ENCODE measurements around the gene COBLL1. TPM values are rescaled to one million over a fixed set of nuclear protein-coding genes. Genes with fewer than 3 reads are reported as not detected.

COBLL1 gene
- total RNA-seq, 2 donors from 2014 or later: 6.6 TPM; not detected in 1

DNA sequence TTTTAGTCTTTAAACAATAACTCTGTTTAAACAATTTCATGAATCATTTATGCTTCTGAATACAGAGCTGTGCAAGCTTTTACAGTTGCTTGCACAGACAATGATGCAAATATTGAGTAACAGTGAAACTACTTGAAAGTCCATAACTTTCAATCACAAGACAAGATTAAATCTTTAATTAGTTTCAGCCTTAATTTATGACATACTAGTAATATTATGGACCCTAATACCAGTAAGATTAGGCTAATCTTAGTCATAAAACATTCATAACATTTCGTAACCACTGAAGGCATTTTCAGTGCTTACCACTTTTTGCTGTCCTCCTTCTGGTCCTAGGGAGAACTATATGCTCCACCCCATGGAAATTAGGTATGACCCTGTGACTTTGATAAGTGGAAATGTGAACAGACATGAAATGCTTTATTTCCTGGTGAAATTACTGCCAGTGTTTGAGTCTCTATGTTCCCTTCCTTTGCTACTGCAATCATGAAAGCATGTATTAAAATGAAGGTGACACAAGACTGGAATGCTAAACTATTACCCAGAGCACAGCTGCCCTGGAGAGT lies 1.8 kb upstream of the COBLL1 start:
- no peak overlapping the region for H3K4me3 Mint-ChIP-seq
- peaks cover 32% of the 10 kb centered on the region for H3K27me3 Mint-ChIP-seq

DNA sequence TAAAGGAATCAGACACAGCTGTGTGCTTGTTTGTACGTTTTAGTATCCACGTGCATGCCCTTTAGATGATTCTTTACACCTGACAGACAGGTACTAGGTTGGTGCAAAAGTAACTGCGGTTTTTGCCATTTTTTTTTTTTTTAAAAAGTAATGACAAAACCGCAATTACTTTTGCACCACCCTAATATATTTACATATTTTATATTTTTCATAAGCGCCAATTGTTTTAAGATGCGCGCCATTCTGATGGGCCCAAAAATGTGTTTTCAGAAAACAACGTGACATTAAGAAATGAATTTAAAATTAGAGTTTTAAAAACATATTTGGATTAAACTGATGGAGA lies 972 bp upstream of the COBLL1 start:
- ATAC-seq (no peak), DNase-seq (no peak)
- H3K9me3 ChIP-seq (ENCODE audit: control insufficient read depth, low read length, poor library complexity, severe bottlenecking): peaks cover 2% of the 10 kb centered on the region
- Mint-ChIP-seq H3K4me1 (peaks cover 6% of the 10 kb centered on the region), H3K27me3 (peaks cover 32% of the 10 kb centered on the region), H3K4me3 (peak overlapping the region; percentile 70), H3K36me3 (ENCODE audit: low read depth) (no peaks in the 10 kb centered on the region), H3K27ac (no peak overlapping the region)

More for the DNA sequence above, 1.8 kb upstream of the COBLL1 start:
- H3K9me3 ChIP-seq (ENCODE audit: control insufficient read depth, low read length, poor library complexity, severe bottlenecking): peaks cover 2% of the 10 kb centered on the region
- no peaks in the 10 kb centered on the region for H3K36me3 Mint-ChIP-seq (ENCODE audit: low read depth)
- ATAC-seq (no peak), DNase-seq (no peak)
- H3K4me1 Mint-ChIP-seq: peaks cover 6% of the 10 kb centered on the region
- no peak overlapping the region for H3K27ac Mint-ChIP-seq

DNA sequence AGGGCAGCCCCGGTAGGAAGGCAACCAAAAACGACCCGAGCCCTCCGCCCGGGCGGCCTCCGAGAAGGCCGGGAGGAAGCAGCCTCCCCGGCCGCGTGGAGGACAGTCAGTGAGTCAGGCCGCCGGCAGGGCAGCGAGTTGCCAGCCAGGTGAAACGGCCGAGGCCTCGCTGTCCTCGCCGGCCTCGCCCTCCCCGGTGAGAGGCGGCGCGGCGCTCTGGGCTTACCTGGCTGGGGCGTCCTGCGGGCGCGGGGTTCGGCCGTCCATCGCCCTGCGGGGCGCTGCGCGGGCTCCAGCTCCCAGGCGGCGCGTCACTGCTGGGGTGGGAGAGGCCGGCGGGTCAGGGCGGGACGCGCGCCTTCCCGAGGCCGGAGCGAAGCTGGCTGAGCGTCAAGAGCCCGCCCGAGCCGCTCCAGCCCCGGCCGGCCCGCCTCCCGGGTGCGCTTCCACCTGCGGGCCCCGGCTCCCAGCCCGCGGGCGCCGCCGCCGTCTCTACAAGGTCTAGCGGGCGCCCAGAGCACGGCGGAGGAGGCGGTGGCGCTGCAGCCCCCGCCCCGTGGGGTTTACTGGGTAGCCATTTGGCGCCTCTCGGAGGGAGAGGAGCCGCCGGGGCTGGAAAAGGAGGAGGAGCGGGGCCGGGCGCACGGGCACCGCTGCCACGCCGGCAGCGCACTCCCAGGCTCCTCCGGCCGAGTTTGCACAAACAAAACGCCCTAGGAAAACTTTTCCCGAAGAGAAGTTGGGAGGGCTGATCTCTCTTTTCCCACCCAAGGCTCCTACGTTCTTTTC lies 499 bp downstream of the COBLL1 start:
- peak; percentile 71 for ATAC-seq
- Mint-ChIP-seq H3K4me1 (peaks cover 6% of the 10 kb centered on the region), H3K36me3 (ENCODE audit: low read depth) (no peaks in the 10 kb centered on the region), H3K4me3 (peak overlapping the region; percentile 76), H3K27me3 (peaks cover 38% of the 10 kb centered on the region), H3K27ac (no peak overlapping the region)
- no peak for DNase-seq
- H3K9me3 ChIP-seq (ENCODE audit: control insufficient read depth, low read length, poor library complexity, severe bottlenecking): peaks cover 2% of the 10 kb centered on the region

DNA sequence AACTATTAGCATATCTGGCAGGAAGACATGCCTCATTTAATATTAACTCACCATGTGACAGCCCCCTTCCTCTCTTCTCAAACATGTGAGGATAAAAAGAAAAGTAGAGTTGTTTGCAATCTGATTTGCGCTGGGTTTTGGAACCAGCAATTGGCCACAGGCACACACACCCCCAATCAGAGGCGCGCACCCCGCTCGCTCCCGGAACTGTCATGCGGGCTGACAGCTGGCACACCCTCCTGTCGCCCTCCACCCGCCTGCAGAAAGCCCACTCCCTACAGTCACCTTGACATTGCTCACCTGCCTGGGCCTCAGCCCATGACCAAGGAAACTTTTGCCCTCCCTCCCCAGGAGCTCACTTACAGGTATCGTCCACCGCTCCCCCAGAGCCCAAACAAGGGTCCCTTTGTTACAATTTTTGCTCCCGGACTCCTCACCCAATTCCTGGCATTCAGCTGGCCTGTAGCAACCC lies 1.1 kb downstream of the COBLL1 start:
- Mint-ChIP-seq H3K4me3 (peak overlapping the region; percentile 76), H3K4me1 (peaks cover 6% of the 10 kb centered on the region), H3K27me3 (peaks cover 38% of the 10 kb centered on the region), H3K27ac (no peak overlapping the region), H3K36me3 (ENCODE audit: low read depth) (no peaks in the 10 kb centered on the region)
- peak; percentile 28 for ATAC-seq
- DNase-seq: no peak
- H3K9me3 ChIP-seq (ENCODE audit: control insufficient read depth, low read length, poor library complexity, severe bottlenecking): peaks cover 2% of the 10 kb centered on the region

DNA sequence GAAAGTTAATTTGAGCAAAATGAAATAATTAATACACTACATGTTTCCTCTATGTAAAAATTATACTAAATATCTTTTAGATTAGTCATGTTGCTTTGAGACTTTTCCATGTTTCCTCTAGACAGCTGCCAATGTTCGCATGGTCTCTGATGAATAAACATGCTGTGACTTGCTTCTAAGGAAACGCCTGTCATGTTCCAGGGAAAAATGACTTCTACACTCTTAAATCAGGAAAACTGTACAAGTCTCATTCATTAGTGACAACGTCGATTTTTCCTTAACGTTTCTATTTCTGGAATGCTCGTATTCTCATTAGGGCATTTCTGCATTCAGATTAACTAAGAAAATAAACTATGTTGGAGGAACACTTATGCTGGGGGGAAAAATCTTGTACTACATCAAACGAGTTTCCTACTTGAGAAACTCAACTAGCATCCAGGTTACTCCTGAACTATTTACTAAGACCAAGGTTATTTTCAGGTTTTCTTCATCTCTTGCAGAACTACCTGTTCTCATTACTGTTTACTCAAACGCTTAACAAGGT lies 1.6 kb downstream of the COBLL1 start:
- Mint-ChIP-seq H3K36me3 (ENCODE audit: low read depth) (no peaks in the 10 kb centered on the region), H3K27ac (no peak overlapping the region), H3K4me1 (peaks cover 6% of the 10 kb centered on the region), H3K27me3 (peaks cover 37% of the 10 kb centered on the region), H3K4me3 (peak overlapping the region; percentile 76)
- peaks cover 2% of the 10 kb centered on the region for H3K9me3 ChIP-seq (ENCODE audit: control insufficient read depth, low read length, poor library complexity, severe bottlenecking)
- ATAC-seq: no peak
- no peak for DNase-seq

DNA sequence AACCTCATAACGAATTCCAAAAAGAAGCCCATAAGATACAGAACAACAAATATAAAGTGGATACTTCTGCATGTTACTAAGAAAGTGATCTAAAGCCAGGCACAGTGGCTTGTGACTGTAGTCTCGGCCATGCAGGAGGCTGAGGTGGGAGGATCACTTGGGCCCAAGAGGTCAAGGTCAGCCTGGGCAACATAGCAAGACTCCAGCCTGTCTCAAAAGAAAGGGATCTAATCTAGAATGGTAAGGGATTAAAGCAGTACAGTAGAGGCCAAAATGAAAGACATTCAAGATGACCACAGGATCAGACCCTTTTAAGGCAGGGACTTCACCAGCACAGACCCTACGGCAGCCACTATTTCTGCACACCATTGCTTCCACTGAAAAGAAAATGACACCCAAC lies 3.8 kb downstream of the COBLL1 start:
- no peak overlapping the region for H3K27ac Mint-ChIP-seq
- peaks cover 26% of the 10 kb centered on the region for H3K27me3 Mint-ChIP-seq
- no peak for ATAC-seq

DNA sequence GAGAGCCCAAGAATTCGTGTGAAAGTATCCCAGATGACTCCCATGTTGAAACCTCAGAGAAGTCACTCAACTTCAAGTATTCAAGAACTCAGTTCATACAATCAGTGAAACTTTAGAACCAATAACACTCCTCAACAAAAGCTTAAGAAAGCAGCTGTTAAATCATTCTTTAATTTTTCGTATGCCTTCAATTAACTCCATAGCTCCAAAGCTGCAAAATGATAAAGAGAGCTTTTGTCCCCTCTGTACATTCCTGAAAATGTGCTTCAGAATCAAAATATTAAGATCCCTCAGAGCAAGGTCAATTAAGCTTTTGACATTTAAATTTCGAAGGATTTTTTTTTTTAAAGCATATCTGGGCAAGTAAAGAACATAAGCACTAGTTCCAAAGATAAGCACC lies 4.7 kb downstream of the COBLL1 start:
- peaks cover 2% of the 10 kb centered on the region for H3K9me3 ChIP-seq (ENCODE audit: control insufficient read depth, low read length, poor library complexity, severe bottlenecking)
- peaks cover 6% of the 10 kb centered on the region for H3K4me1 Mint-ChIP-seq
- H3K4me3 Mint-ChIP-seq: no peak overlapping the region
- no peaks in the 10 kb centered on the region for H3K36me3 Mint-ChIP-seq (ENCODE audit: low read depth)
- ATAC-seq: no peak
- no peak overlapping the region for H3K27ac Mint-ChIP-seq
- peaks cover 26% of the 10 kb centered on the region for H3K27me3 Mint-ChIP-seq
- no peak for DNase-seq

More for the DNA sequence above, 3.8 kb downstream of the COBLL1 start:
- H3K9me3 ChIP-seq (ENCODE audit: control insufficient read depth, low read length, poor library complexity, severe bottlenecking): peaks cover 2% of the 10 kb centered on the region
- Mint-ChIP-seq H3K4me1 (peaks cover 6% of the 10 kb centered on the region), H3K4me3 (no peak overlapping the region), H3K36me3 (ENCODE audit: low read depth) (no peaks in the 10 kb centered on the region)
- DNase-seq: no peak

DNA sequence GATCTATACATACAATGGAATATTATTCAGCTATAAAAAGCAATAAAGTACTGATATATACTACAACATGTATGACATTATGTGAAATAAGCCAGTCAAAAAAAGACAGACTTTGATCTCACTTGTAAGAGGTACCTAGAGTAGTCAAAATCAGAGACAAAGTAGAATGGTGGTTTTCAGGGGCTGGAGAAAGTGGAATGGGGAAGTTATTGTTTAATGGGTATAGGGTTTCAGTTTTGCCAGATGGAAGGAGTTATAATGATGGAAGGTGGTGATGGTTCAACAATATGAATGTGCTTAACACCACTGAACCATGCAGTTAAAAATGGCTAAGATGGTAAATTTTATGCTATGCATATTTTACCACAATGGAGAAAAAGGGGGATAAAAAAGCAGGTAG lies 6.3 kb downstream of the COBLL1 start:
- no peaks in the 10 kb centered on the region for H3K36me3 Mint-ChIP-seq (ENCODE audit: low read depth)
- no peak overlapping the region for H3K4me3 Mint-ChIP-seq
- DNase-seq (no peak), ATAC-seq (no peak)
- peaks cover 2% of the 10 kb centered on the region for H3K9me3 ChIP-seq (ENCODE audit: control insufficient read depth, low read length, poor library complexity, severe bottlenecking)
- H3K4me1 Mint-ChIP-seq: peaks cover under 1% of the 10 kb centered on the region
- peaks cover 21% of the 10 kb centered on the region for H3K27me3 Mint-ChIP-seq
- no peak overlapping the region for H3K27ac Mint-ChIP-seq

DNA sequence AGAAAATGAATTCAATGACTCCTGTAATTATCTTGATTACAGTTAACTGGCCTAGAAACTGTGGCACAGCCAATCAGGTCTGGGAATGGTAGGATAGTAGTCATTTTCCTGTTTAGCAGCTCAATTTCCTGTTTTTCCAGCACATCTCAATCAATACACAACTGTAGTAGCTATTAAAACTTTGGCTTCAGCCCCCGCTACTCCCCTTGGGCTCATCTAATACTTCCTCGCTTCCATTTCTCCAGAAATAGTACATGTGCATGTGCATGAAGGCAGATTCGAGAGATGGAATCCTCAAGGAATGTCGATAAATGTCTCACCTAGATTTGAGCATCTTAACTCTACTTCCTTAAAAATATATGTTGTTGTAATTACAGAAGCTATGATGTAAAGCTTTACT lies 9.7 kb downstream of the COBLL1 start:
- ATAC-seq (no peak), DNase-seq (no peak)
- Mint-ChIP-seq H3K36me3 (ENCODE audit: low read depth) (no peaks in the 10 kb centered on the region), H3K4me1 (no peaks in the 10 kb centered on the region), H3K27ac (no peak overlapping the region), H3K4me3 (no peak overlapping the region), H3K27me3 (peaks cover 5% of the 10 kb centered on the region)
- H3K9me3 ChIP-seq (ENCODE audit: control insufficient read depth, low read length, poor library complexity, severe bottlenecking): no peaks in the 10 kb centered on the region

DNA sequence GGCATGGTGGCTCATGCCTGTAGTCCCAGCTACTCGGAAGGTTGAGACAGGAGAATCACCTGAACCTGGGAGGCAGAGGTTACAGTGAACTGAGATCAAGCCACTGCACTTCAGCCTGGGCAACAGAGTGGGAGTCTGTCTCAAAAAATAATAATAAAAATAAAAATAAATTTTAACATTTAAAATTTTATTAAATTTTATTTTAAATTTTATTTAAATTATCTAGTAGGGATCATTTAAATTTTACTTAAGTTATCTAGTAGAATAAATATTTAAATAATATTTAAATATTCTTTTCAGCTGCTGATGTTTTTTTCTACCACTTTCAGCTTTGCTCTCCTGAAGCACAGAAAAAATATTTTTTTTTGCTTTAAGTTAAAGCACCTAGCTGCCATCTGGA lies 10.4 kb downstream of the COBLL1 start:
- Mint-ChIP-seq H3K36me3 (ENCODE audit: low read depth) (no peaks in the 10 kb centered on the region), H3K27me3 (no peaks in the 10 kb centered on the region), H3K4me1 (peaks cover 3% of the 10 kb centered on the region), H3K4me3 (no peak overlapping the region), H3K27ac (no peak overlapping the region)
- DNase-seq (no peak), ATAC-seq (no peak)
- H3K9me3 ChIP-seq (ENCODE audit: control insufficient read depth, low read length, poor library complexity, severe bottlenecking): no peaks in the 10 kb centered on the region

DNA sequence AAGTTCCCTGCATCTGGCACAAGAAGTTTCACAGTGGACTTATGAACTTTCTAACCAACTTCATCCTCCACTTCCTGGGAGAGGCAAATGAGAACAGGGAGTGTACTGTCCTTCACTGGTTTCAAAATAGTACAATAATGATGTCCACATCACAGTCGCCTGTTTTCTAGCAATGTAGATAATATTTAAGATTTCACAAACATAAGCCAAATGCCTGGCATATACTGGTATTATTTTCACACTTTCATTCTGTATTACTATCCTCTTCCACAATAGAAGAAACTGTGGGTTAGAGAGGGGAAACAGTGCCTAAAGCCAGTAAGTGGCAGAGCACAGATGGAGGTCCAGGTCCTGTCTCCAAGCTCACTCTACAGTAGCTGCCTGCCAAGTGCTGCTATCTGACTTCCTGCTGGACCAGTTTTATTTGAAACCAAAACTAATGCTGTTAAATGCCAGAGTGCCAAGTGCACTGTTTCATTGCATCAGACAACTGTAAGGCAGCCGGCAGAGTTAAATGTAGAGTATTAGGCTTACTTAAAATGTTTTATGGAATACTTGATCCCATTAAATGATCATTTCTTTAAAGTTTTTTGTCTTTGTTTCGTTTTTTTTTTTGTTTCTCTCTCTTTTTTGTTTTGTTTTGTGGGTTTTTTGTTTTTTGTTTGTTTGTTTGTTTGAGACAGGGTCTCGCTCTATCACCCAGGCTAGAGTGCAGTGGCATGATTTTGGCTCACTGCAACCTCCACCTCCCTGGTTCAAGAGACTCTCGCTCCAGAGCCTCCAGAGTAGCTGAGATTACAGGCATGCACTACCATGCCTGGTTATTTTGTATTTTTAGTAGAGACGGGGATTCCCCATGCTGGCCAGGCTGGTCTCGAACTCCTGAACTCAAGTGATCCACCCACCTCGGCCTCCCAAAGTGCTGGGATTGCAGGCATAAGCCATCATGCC lies 15.1 kb downstream of the COBLL1 start:
- H3K27ac Mint-ChIP-seq: no peak overlapping the region
- H3K4me1 Mint-ChIP-seq: peaks cover 3% of the 10 kb centered on the region
- no peak for DNase-seq
- H3K9me3 ChIP-seq (ENCODE audit: control insufficient read depth, low read length, poor library complexity, severe bottlenecking): no peaks in the 10 kb centered on the region
- no peak for ATAC-seq
- H3K27me3 Mint-ChIP-seq: peaks cover 7% of the 10 kb centered on the region
- no peak overlapping the region for H3K4me3 Mint-ChIP-seq
- H3K36me3 Mint-ChIP-seq (ENCODE audit: low read depth): no peaks in the 10 kb centered on the region

DNA sequence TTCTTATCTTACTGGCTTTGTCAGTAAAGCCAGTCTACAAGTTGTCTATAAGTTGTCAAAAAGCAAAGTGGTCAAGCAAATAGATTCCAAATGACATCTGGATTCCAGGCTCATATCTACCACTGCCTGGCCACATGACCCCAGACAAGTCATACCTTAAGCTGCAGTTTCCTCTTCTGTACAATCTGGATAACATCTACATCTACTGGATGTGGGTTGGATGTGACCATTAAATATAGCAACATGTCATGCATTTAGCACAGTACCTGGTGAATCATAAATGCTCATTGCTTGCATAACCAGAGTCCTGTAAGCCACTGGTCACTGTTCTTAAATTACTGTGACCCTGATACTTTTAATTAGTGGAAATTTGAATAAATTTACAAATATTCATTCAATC lies 16.8 kb downstream of the COBLL1 start:
- Mint-ChIP-seq H3K4me1 (peaks cover 3% of the 10 kb centered on the region), H3K27me3 (peaks cover 7% of the 10 kb centered on the region), H3K36me3 (ENCODE audit: low read depth) (no peaks in the 10 kb centered on the region), H3K4me3 (no peak overlapping the region), H3K27ac (no peak overlapping the region)
- DNase-seq (no peak), ATAC-seq (no peak)
- H3K9me3 ChIP-seq (ENCODE audit: control insufficient read depth, low read length, poor library complexity, severe bottlenecking): no peaks in the 10 kb centered on the region

DNA sequence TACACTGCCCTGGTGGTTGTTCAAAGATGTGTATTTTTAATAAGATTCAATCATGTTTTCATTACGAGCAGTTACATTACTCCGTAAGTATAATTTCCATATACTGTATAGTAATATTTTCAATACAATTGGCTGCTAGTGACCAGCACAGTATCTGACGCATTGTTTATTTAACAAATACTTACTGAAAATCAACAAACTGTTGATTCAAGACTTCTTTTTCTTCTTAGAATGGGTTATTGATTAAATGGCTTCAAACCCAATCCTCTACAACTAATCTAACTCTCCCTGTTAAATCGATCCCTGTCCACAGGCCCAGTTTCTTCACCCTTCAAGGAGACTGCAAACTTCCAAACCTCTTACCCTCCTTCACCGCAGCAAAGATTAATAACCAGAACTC lies 18.5 kb downstream of the COBLL1 start:
- H3K4me1 Mint-ChIP-seq: peaks cover 3% of the 10 kb centered on the region
- H3K27ac Mint-ChIP-seq: no peak overlapping the region
- ATAC-seq: no peak
- no peaks in the 10 kb centered on the region for H3K36me3 Mint-ChIP-seq (ENCODE audit: low read depth)
- no peak overlapping the region for H3K4me3 Mint-ChIP-seq
- no peak for DNase-seq
- H3K27me3 Mint-ChIP-seq: peaks cover 7% of the 10 kb centered on the region
- H3K9me3 ChIP-seq (ENCODE audit: control insufficient read depth, low read length, poor library complexity, severe bottlenecking): no peaks in the 10 kb centered on the region
